Stimulated activated CD8-positive, alpha-beta memory T cell treated with anti-CD3 and anti-CD28 coated beads, Interleukin-7, amount 100 ng/mL, for 1 hour (primary cell): ENCODE measurements around the gene SCOC.
A peak's percentile ranks its signal among the peaks of the same experiment; 100 is the strongest.

ENCODE experiments used
- DNase-seq, 2 donors: peaks; one replicate each; pipeline ENCODE4 v3.0.0-alpha.2; 2020; ENCODE audit warnings: low read depth in 2 of 2

Gene SCOC

GRCh38 chr4:140373328-140374129 is at the start of gene SCOC:
Gene SCOC, plus strand, starts transcription at chr4:140373646. Its CDS starts 5,525 bp downstream, at chr4:140379171.
- DNase-seq = peak; percentile 91 to 92

GRCh38 chr4:140326395-140326993 is 47.0 kb upstream of the SCOC start:
- DNase-seq = no peak

- DNase-seq = no peak
These were observed 43.0 kb upstream of the SCOC start for GRCh38 chr4:140330311-140330900.

DNA sequence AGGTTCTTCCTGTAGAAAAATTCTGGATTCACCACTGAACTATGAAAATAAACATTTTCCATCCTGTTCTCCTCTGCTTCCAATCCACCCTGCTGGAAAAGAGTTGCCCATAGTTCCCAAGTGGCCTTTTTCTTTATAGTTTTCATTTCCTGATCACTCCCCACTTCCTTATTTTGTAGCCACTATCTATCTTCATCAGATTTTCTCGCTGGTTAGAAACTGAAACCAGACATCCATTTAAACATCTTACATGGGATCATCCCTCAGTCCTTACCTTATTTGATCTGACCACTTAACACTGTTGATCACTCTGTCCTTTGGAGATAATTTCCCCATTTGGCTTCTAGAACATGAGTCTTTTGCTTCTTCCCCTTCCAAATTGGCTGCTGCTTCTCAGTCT is 42.2 kb upstream of the SCOC start:
- no peak for DNase-seq

DNA sequence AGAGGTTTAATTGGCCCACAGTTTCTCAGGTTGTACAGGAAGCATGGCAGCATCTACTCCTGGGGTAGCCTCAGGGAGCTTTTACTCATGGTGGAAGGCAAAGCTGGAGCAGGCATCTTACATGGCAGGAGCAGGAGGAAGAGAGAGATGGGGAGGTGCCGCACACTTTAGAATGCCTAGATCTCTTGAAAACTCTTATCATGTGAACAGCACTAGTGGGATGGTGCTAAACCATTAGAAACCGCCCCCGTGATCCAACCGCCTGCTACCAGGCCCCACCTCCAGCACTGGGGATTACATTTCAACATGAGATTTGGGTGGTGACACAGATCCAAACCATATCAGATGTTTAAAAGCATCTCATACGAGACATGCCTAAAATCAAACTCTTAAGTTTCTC is 41.6 kb upstream of the SCOC start:
- DNase-seq = no peak

- no peak for DNase-seq
These were observed 40.7 kb upstream of the SCOC start for GRCh38 chr4:140332734-140333133.

GRCh38 chr4:140333523-140333922 is 39.9 kb upstream of the SCOC start:
- no peak for DNase-seq

- DNase-seq = no peak
These were observed 38.4 kb upstream of the SCOC start for GRCh38 chr4:140335076-140335475.

- no peak for DNase-seq
These were observed 36.7 kb upstream of the SCOC start for GRCh38 chr4:140336730-140337129.

- no peak for DNase-seq
These were observed 30.8 kb upstream of the SCOC start for GRCh38 chr4:140342620-140343019.

- DNase-seq = no peak
These were observed 30.1 kb upstream of the SCOC start for GRCh38 chr4:140343303-140343702.

- no peak for DNase-seq
These were observed 29.3 kb upstream of the SCOC start for GRCh38 chr4:140344101-140344500.

- DNase-seq = no peak
These were observed 28.8 kb upstream of the SCOC start for GRCh38 chr4:140344621-140345020.

GRCh38 chr4:140346136-140346535 is 27.3 kb upstream of the SCOC start:
- DNase-seq = no peak

- no peak for DNase-seq
These were observed 23.6 kb upstream of the SCOC start for GRCh38 chr4:140349816-140350215.

DNA sequence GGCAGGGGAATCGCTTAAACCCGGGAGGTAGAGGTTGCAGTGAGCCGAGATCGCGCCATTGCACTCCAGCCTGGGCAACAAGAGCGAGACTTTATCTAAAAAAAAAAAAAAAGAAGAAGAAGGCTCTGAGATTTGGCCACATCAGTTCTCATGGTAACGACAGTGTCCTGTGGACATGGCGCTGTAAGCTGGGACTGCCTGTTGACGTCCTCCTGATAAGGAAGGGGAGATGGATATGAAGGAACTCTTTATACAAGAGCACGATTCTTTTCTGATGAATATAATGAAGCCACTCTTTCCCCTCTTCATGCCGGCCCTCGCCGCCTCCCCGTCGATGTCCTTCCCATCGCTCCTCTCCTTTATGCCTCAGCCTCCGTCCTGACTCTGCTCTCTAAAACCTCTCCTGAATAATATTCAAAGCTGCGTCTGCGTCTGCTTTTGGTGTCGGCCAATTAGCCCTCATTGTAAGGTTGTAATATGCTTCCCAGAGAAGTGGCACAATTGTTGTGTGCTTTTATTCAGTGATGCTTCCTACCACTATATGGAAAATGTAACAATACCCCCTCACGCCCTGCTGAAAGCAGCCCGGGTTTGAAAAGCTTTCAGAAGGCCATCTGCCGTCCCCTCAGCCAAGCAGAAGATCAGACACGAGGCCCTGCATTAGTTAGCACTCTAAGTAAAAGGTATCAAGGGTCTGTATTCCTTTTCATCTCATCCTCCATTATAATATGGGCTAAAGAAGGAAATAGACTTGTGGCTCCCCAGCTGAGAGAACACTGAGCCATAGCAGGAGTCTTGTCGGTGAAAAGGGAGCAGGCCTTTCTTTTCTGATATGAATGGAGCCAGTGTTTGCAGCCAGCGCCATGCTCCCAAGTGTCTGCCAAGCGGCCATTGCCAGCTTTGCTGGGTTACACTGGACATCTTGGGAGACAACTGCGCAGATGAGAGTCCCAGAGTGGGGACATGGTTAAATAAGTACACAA is 22.1 kb upstream of the SCOC start:
- DNase-seq = no peak

DNA sequence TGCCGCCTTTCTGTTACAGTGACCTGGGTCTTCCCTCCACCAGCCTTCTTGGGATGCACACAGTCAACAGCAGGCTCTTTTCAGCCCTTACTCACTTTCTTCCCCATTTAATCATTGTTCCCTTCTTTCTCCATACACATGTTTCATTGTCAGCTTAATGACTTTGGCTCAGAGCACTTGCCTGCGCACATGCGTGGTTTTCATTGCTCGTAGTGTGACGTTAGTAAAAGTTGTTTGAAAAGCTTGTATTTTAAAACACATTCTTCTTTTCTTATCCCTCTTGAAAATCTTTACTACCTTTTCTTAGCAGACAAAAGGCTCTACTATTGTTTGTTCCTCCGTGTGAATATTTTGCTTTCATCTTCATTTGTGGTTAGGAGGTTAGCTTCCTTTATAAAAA is 19.7 kb upstream of the SCOC start:
- no peak for DNase-seq

- no peak for DNase-seq
These were observed 18.2 kb upstream of the SCOC start for GRCh38 chr4:140355288-140355687.

- no peak for DNase-seq
These were observed 15.6 kb upstream of the SCOC start for GRCh38 chr4:140357868-140358267.

GRCh38 chr4:140358281-140358680 is 15.2 kb upstream of the SCOC start:
- DNase-seq = no peak

- peak; percentile 39 to 64 for DNase-seq
These were observed 13.7 kb upstream of the SCOC start for GRCh38 chr4:140359562-140360427.
